GM21737 (cell line): ENCODE results near the gene TSHZ2.

ENCODE experiments used
- ATAC-seq: cut with Tn5 transposase; IDR thresholded peaks from one replicate; pipeline ENCODE4 v1.9.1; 2021; ENCODE audit warnings: mild to moderate bottlenecking, moderate library complexity; ENCODE audit not compliant: unreplicated experiment

The TSHZ2 gene

DNA sequence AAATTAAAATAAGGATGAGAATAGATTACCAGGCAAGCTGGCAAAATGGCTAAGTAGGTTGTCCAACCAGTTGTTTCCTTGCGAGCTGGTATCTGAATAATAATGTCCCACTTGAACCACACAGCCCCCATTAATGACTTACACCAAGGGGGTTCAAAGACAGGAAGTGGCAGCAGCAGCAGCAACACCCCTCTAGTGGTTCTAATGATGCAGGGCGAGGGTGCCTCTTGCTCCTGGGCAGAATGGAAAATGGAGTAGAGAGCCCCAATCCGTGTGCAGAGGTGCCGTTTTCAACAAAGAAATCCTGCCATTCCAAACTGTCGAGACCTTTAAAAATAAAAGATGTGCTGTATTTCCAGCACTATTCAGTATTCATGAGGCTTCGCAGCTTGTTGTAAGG, 218.1 kb downstream of the TSHZ2 start:
- ATAC-seq: no peak

- no peak for ATAC-seq
Observed at GRCh38 chr20:53191957-53192356, 219.8 kb downstream of the TSHZ2 start.

DNA sequence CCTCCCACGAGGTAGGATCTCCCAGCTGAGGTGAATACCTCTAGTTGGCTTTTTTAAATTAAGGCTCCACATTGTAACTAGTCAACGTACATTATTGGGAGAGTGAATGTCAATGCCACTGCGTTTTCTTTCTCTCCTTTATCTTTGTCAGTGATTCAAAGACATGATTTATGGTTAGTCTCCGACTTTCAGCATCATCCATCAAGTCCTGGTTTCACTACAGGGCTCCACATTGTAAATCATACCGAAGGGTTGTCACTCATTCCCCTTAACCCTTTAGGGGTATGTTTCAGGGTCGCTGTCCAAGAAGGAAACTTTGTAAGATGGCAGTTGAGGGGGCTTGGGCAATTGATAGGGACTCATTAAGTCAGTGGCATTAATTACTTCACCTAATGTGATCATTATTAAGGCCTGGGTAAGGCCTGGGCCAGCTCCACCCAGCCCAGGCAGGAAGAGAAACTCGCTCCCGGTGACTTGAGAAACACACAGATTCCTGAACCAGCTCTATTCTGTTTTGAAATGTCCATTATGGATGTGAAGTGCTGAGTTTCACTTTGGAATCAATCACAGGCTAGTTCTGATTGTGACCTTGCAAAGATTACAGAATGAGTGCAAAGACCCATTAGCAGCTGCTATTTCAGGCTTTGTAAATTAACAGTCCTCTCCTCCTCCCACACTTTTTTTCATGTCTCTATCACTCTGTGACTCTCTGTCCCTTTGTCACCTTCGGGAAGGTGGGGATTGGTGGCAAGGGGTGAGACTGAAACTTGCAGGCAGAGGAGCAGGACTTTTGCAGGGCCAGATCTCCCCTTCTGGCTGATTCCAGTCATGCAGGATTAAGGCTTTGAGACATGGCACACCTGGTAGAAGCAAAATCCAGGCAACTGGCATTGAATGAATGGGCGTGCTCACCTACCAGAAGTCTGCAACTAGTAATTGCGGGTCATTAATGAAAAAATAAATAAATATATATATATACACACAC, 222.4 kb downstream of the TSHZ2 start:
- ATAC-seq: no peak

- ATAC-seq: no peak
Observed at GRCh38 chr20:53195876-53196610, 223.9 kb downstream of the TSHZ2 start.

DNA sequence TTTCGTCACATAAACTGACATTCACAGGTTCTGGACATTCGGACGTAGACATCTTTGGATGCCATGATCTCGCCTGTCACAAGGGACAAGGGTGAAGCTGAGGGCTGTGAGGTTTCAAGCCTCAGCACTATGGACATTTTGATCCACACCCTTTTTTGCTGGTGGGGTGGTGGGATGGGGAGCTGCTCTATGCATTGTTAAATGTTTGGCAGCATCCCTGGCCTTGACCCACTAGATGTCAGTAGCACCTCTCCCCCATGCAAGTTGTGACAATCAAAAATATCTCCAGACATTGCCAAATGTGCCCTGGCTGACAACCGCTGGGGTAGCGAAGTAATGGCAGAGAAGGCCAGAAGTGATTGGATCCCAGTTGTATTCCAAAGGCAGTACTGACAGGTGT, 229.4 kb downstream of the TSHZ2 start:
- ATAC-seq: no peak

- no peak for ATAC-seq
Observed at GRCh38 chr20:53202777-53203176, 230.6 kb downstream of the TSHZ2 start.

DNA sequence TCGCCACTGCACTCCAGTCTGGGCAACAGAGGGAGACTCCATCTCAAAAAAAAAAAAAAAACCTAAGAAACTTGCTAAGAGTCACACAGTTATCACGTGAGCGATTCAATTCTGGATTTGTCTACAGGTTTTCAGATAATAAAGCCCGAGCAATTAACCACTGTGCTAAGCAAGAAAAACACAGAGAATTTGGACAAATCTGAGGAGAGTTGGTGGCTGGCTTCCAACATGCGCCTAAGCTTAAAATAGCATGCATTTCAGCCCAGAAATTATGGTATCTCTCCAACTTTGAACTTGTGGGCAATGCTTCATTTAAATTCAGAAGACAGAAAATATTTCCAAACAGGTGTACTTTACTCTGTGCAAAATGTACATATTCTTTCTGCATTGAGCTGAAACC, 232.9 kb downstream of the TSHZ2 start:
- no peak for ATAC-seq

GRCh38 chr20:53208110-53208832, 236.1 kb downstream of the TSHZ2 start:
- no peak for ATAC-seq

DNA sequence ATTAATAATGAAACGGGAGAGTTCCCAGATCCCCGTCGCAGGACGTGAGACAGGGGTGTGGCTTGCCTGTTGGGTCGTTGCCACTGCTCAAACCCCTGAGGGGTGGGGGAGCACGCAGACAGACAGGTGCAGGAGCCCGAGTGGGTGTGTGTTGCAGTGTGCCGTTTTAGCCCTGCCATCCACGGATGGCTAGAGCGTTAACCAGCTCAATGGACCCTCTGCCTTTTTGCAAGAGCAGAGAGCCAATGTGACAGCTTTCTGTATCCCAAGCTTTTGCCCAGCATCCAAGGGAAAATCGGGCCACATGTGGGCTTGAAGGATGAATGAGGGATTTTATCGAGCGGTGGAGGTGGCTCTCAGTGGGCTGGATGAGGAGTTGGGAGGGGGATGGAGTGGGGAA, 237.9 kb downstream of the TSHZ2 start:
- no peak for ATAC-seq

DNA sequence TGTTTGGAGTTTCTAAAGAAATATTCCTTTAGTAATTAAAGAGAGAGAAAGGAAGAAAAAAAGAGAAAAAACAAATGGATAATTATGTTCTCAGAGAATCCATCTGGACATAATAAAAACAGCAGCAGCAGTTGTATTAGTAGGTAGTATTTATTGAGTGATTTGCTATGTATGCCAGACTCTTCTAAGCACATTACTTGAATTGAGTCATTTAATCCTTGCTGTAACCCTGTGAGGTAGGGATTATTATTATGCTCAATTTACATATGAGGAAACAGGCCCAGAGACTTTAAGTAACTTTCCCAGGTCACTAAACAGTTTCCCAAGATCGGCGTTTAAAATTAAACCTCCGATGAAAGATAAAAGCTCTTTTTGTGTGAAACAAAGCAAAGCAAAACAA, 238.8 kb downstream of the TSHZ2 start:
- no peak for ATAC-seq

DNA sequence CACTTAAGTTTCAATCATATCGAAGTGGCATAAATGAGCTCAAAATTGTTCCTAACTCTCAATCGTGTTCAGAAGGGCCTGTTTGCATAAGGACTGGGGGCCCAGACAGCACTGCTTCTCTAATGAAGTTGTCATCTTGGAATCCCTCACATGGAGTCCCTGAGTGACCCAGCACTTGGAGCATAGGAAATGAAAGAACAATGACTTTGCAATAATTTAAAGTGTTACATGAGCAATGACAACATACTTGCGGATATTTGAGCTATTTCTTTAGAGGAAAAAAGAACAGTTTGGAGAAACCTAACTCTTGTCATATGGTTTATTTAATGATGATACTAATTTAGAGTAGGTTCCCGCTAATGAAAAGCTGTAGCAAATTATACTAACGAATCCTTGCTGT, 239.9 kb downstream of the TSHZ2 start:
- ATAC-seq: no peak

GRCh38 chr20:53214392-53214791, 242.2 kb downstream of the TSHZ2 start:
- ATAC-seq: no peak

DNA sequence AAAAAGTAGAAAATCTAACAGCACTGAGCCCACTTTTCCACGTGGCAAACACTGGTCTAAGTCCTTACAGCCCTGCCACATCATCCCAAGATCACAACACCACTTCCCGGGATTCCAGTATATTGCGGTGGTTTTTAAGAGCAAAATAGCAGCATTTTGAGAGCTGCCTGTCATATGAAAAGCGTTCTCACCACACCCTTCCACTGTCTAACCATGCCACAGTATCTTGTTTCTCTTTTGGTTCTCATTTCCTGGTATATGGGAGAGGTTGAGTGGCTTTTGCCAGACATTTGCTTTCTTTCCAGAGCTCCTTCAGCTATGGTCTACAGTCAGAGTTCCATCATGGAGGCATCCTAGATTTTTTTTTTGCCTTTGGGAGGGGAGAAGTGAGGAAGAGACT, 243.0 kb downstream of the TSHZ2 start:
- ATAC-seq: no peak

GRCh38 chr20:53216478-53216855, 244.3 kb downstream of the TSHZ2 start:
- no peak for ATAC-seq

DNA sequence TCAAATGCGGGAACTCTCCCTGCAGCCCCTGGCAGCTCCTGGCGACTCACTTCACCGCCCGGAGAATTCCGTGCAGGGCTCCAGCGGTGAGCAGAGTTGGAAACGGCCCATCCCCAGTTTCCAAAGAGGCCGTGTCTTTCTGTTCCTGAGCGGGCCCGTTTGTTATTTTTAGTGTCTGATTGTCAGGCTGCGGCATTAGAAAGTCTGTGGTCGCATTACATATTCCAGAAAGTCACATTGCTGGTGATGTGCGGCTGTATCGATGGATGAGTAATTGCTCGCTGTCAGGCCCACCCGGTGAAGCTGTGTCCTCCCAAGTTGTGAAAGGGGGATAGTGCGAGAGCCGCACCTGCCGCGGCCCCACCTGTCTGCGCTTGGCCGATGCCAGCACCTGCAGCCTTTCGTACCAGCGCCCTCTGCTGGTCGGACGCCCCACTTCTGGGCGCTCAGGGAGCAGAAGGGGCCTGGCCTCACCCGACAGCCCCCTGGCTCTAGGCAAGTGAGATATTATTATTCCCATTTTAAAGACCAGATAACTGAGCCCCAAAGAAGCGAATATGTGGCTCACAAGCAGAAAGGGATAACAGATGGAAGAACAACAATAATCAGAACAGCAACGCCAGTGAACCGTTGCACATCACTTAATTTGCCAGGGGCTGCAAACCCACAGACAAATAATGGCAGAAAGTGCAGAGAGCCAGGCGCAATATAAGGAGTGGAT, 244.9 kb downstream of the TSHZ2 start:
- peak; percentile 71 for ATAC-seq

GRCh38 chr20:53220482-53221307, 248.5 kb downstream of the TSHZ2 start:
- no peak for ATAC-seq

DNA sequence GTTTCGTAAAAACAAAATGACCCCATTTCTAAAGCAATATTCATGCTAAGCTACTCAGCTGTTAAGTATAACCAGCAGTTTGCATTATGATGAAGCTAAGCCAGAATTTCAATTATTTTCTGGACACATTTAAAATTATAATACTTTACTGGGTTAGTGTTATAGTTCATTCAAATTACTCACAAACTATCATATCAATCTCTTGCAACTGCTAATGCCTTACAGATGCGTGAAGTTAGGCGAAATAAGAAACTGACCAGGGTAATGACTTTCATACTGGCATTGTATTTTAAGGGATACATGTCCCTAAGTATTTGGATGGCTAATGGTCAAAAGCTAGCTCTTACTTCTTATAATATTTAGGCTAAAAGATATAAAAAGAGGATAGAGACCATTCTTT, 249.6 kb downstream of the TSHZ2 start:
- ATAC-seq: no peak

DNA sequence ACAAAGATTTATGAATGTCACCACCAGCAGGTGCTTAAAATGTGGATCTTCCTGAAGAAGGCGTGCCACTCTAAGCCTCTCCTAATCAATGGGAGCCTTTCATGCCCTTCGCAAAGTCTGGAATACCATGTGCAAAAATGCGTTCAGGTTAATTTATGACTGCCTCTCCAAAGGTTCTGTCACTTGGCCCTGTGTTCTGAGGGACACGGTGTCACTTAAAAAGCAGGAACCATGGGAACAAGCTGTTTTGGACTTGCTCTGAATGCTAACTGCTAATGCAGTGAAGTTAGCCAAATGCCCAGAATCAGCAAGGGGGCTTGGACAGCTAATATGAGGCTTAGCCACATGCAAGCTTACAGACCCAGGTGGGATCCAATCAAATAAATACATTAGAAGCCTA, 250.3 kb downstream of the TSHZ2 start:
- no peak for ATAC-seq

- ATAC-seq: no peak
Observed at GRCh38 chr20:53222932-53223331, 250.8 kb downstream of the TSHZ2 start.

DNA sequence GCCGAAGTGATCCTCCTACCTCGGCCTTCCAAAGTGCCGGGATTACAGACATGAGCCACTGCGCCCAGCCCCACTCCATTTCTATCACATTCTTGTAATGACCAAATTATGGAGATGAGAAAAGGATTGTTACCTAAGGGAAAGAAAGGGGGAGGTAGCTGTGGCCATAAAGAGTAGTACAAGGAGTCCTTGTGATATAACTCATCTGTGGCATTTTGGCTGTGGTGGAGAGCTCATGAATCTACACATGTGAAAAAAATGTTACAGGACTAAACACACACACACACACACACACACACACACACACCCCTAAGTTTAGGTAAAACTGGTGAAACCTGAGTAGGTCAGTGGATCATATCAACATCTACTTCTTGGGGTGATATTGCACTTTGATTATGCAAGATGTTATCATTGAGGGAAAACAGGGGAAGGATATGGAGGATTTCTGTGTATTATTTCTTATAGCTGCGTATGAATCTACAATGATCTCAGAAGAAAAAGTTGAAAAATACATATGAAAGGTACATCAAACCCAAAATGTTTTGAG, 251.5 kb downstream of the TSHZ2 start:
- ATAC-seq: no peak
